Gastrocnemius medialis (tissue), 4 donors: ENCODE results near the gene DIP2B. TPM values are rescaled to one million over a fixed set of nuclear protein-coding genes. Genes with fewer than 3 reads are reported as not detected.

Source experiments
- ATAC-seq, 2 donors: fragments of 150-250 bp; one replicate each; pipeline ENCODE4 v1.9.1; 2016
- DNase-seq, 2 donors: peaks; one replicate each; pipeline ENCODE4 v3.0.0-alpha.2; 2019
- H3K27ac ChIP-seq, 4 donors: fragments of 200-600 bp; sonication (generic); 1 replicate in 1 of 4; 2 replicates in 3 of 4; pipeline ENCODE4 v1.5.1; 2016 to 2018; ENCODE audit warnings: mild to moderate bottlenecking in 2 of 4, moderate library complexity in 1 of 4
- H3K27me3 ChIP-seq, 3 donors: fragments of 200-600 bp; sonication (generic) in 2 of 3; 1 replicate in 1 of 3; 2 replicates in 2 of 3; pipeline versions ENCODE4 v1.5.1 to v1.6.0; 2016 to 2019; ENCODE audit warnings: mild to moderate bottlenecking in 1 of 3, moderate library complexity in 1 of 3
- H3K36me3 ChIP-seq, 2 donors: fragments of 200-600 bp; sonication (generic) in 1 of 2; one replicate each; pipeline ENCODE4 v1.5.1; 2017 to 2018
- H3K4me1 ChIP-seq, 2 donors: fragments of 200-600 bp; sonication (generic) in 1 of 2; one replicate each; pipeline ENCODE4 v1.5.1; 2016 to 2017; ENCODE audit warnings: mild to moderate bottlenecking in 2 of 2
- H3K4me3 ChIP-seq, 4 donors: fragments of 200-600 bp; sonication (generic) in 3 of 4; 1 replicate in 1 of 4; 2 replicates in 3 of 4; pipeline ENCODE4 v1.5.1; 2016 to 2019; ENCODE audit warnings: mild to moderate bottlenecking in 2 of 4
- H3K9me3 ChIP-seq, 3 donors: fragments of 200-600 bp; sonication (generic) in 2 of 3; 1 replicate in 1 of 3; 2 replicates in 2 of 3; pipeline ENCODE4 v1.5.1; 2016 to 2019
- CTCF ChIP-seq, 5 experiments: fragments of 450-650 bp in 3 of 5; fragments of 200-600 bp in 2 of 5; sonication (generic) in 2 of 5; IDR thresholded peaks in 4 of 5; conservative IDR thresholded peaks in 1 of 5; 1 replicate in 4 of 5; 2 replicates in 1 of 5; pipeline ENCODE4 v1.5.1; 2016 to 2019; ENCODE audit warnings: antibody characterized with exemption in 5 of 5, mild to moderate bottlenecking in 3 of 5, moderate library complexity in 3 of 5
- POLR2A ChIP-seq, 2 donors: fragments of 450-650 bp; IDR thresholded peaks; one replicate each; pipeline ENCODE4 v1.6.1; 2017; ENCODE audit warnings: antibody characterized with exemption in 2 of 2, mild to moderate bottlenecking in 2 of 2, moderate library complexity in 2 of 2
- in situ Hi-C, 4 donors: fragments of 200-750 bp; cut with MboI; loops; one replicate each; pipeline versions ENCODE4 v1.15.0 to v1.8.0; 2017; ENCODE audit warnings: low sequenced_read_pairs in 4 of 4
- intact Hi-C: fragments of 100-400 bp; cut with DNase I; formaldehyde crosslinking; loops from one replicate; pipeline ENCODE4 v1.15.1; 2023; ENCODE audit warnings: low total_unique reads
- total RNA-seq, 4 donors: library from RNA; depleted of rRNA; stranded (reverse); fragments of >200 nt; gene quantifications; one replicate each; pipeline versions ENCODE4 v1.1.0 to v1.2.3, GENCODE V29; 2016

DIP2B gene
- total RNA-seq, 4 donors from 2014 or later = 11.5 to 15.2 (median 12.2) TPM

DNA sequence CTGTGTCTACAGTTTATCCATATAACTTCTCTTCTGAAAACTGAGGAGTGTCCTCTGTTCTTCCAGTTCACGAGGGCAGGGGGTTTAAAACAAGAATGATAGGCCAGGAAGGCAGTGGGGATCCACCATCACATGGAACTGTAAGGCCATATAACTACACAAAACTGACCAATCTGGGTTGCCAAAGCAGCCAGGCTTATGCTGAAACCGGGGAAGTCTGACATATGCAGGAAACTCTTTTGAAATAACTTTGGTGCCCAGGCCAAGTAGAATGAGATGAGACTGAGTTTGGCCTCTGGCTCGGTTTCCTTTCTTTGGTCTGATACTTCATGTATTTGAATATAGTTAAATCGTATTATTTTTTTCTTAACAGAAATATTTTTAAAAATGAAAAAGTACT lies 241.1 kb downstream of the DIP2B start:
- Histone ChIP-seq H3K4me3 (no peak overlapping the region), H3K27me3 (no peaks in the 10 kb centered on the region), H3K4me1 (peaks cover 4 to 15% of the 10 kb centered on the region in 2 donors), H3K36me3 (peaks cover 0 to 66% of the 10 kb centered on the region in 2 donors), H3K27ac (no peak overlapping the region), H3K9me3 (no peaks in the 10 kb centered on the region)
- no peak for TF ChIP-seq POLR2A (IDR thresholded peaks at IDR 0.05)
- TF ChIP-seq CTCF (IDR thresholded peaks at IDR 0.05 in 4 of 5, conservative IDR thresholded peaks at IDR 0.05 in 1 of 5) = no peak
- DNase-seq (no peak), ATAC-seq (no peak)
- intact Hi-C loops = no loop called here
- in situ Hi-C loops = loop anchor here in 1 of 4 donors (25.0 kb wide), 1 partner anchor 234 kb away; the partner anchor contains the start of gene DIP2B

DNA sequence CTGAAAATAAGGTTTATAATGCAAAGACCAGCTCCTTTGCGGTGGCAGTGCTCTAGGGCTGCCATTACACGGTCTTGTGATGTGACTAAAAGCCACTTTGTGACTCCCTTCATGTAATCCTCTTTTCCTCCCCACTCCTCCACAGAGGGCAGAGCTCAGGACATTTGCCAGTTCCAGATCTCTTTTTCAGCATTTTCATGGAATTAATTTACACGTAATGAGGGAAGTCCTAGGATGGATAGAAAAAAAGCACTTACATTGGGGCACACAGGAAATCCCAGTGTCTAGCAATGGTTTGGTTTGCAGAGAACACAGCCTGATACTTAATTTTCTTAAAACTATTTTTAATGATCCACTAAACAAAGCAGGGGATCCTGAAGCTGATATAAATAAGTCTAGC lies 241.6 kb downstream of the DIP2B start:
- Histone ChIP-seq H3K9me3 (no peaks in the 10 kb centered on the region), H3K36me3 (peaks cover 0 to 60% of the 10 kb centered on the region in 2 donors), H3K27me3 (no peaks in the 10 kb centered on the region), H3K4me3 (no peak overlapping the region), H3K27ac (no peak overlapping the region), H3K4me1 (peaks cover 4 to 15% of the 10 kb centered on the region in 2 donors)
- intact Hi-C loops (no loop called here), in situ Hi-C loops (loop anchor here in 1 of 4 donors (25.0 kb wide), 1 partner anchor 234 kb away; the partner anchor contains the start of gene DIP2B)
- DNase-seq = no peak
- no peak for ATAC-seq
- TF ChIP-seq POLR2A (IDR thresholded peaks at IDR 0.05) = no peak
- TF ChIP-seq CTCF (IDR thresholded peaks at IDR 0.05 in 4 of 5, conservative IDR thresholded peaks at IDR 0.05 in 1 of 5) = no peak

DNA sequence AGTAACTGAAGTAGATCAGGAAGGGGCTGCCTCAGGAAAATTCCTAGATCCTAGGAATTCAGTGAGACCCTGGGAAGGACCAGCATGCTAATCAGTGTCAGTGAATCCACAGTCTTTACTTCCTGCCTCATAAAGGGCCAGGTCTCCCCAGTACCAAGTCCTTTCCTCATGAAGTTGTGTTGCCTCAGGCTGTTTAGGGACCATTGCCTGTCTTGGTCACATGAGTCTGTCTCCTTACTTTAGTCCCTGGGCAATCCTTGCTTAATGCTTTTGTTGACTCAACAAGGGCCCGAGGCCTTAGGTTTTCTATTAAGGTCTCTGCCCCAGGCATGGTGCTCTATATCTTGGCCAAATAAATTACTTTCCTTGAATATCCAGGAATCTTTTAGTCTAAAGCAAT lies 243.0 kb downstream of the DIP2B start:
- no peak for TF ChIP-seq POLR2A (IDR thresholded peaks at IDR 0.05)
- Histone ChIP-seq H3K36me3 (peaks cover 0 to 49% of the 10 kb centered on the region in 2 donors), H3K27me3 (no peaks in the 10 kb centered on the region), H3K9me3 (no peaks in the 10 kb centered on the region), H3K27ac (peak overlapping the region; percentile 69 to 89 (median 78)), H3K4me1 (peaks cover 13 to 26% of the 10 kb centered on the region in 2 donors), H3K4me3 (no peak overlapping the region)
- DNase-seq (no peak), ATAC-seq (no peak)
- intact Hi-C loops (no loop called here), in situ Hi-C loops (loop anchor here in 1 of 4 donors (25.0 kb wide), 1 partner anchor 236 kb away; the partner anchor contains the start of gene DIP2B)

- Histone ChIP-seq H3K36me3 (peaks cover 0 to 32% of the 10 kb centered on the region in 2 donors), H3K27ac (peak overlapping the region; percentile 69 to 89 (median 78)), H3K4me1 (peaks cover 22 to 34% of the 10 kb centered on the region in 2 donors), H3K4me3 (no peak overlapping the region), H3K9me3 (no peaks in the 10 kb centered on the region), H3K27me3 (no peaks in the 10 kb centered on the region)
- intact Hi-C loops = no loop called here
- in situ Hi-C loops = loop anchor here in 1 of 4 donors (25.0 kb wide), 1 partner anchor 237 kb away; the partner anchor contains the start of gene DIP2B
- ATAC-seq = no peak
- DNase-seq = no peak
- no peak for TF ChIP-seq CTCF (IDR thresholded peaks at IDR 0.05 in 4 of 5, conservative IDR thresholded peaks at IDR 0.05 in 1 of 5)
- TF ChIP-seq POLR2A (IDR thresholded peaks at IDR 0.05) = no peak
Measured at GRCh38 chr12:50749459-50749882, 244.7 kb downstream of the DIP2B start.

DNA sequence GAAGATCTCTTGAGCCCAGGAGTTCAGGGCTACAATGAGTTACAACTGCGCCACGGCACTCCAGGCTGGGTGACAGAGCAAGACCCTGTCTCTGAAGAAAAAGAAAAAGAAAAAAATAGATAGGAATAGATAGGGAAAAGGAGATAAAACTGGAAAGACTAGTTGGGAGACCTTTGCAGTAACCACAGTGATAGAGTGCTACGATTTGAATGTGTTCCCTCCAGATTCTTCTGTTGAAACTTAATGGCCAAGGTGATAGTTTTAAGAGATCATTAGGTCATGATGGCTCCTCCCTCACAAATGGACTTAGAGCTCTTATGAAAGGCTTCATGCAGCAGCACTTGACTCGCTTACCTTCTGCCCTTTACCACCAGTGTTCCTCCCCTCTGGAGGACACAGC lies 245.6 kb downstream of the DIP2B start:
- intact Hi-C loops = no loop called here
- H3K36me3 ChIP-seq = peaks cover 0 to 25% of the 10 kb centered on the region in 2 donors
- no peak for ATAC-seq

More for the DNA sequence above, 245.6 kb downstream of the DIP2B start:
- no peaks in the 10 kb centered on the region for H3K27me3 ChIP-seq
- H3K4me1 ChIP-seq = peaks cover 22 to 34% of the 10 kb centered on the region in 2 donors
- no peak for DNase-seq
- no peak for TF ChIP-seq CTCF (IDR thresholded peaks at IDR 0.05 in 4 of 5, conservative IDR thresholded peaks at IDR 0.05 in 1 of 5)
- TF ChIP-seq POLR2A (IDR thresholded peaks at IDR 0.05) = no peak
- peak overlapping the region in 3 of 4 donors; percentile 15 to 89 (median 85) for H3K27ac ChIP-seq
- no peak overlapping the region for H3K4me3 ChIP-seq
- in situ Hi-C loops = no loop called here
- no peaks in the 10 kb centered on the region for H3K9me3 ChIP-seq
